ENCODE data around the gene PEX14. TPM values are rescaled to one million over a fixed set of nuclear protein-coding genes. Genes with fewer than 3 reads are reported as not detected.

The PEX14 gene
- total and polyA plus RNA-seq, 9 of the 15 experiments (the other 6 are each of a cell fraction or from before 2014, with no cell fraction given) = 2.6 to 45.7 (median 22.7) TPM

DNA sequence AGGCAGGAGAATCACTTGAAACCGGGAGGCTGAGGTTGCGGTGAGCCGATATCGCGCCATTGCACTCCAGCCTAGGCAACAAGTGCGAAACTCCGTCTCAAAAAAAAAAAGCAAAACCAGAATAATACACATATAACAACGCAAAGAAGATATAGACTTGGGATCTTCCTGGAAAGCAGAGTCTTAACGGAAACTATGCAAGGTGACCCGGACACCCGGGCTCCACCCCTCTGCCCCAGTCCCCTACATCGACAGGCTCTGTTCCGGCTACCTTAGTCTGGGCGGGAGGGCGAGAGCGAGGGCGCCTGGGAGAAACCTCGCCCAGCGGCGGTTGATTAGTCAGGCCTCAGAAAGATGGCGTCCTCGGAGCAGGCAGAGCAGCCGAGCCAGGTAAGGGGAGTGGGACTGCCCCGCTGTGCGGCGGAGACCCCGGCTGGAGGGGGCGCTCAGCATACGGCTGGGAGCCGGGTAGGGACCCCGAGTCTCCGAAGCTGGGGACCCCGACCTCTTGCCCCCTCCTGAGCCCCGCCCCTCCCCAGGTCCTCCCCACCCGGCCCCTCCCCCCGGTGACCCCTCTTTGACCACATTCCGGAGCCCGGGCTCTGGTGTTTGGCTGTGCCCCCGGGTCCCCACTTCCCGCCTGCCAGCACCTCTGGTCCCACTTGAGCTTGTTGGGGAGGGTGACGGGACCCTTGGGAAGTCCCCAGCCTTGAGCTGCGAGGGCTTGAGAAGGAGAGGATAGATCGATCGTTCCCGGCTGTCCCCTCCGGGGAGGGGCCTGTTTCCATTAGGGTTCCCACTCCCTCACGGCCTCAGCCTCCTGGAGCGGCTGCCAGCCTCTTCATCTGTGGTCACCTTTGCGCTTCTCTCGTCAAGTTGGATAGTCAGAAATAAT lies at the start of gene PEX14 (continued):
- TF ChIP-seq REST (IDR thresholded peaks at IDR 0.05; ENCODE audit: borderline replicate concordance) = peak; percentile 98
- TF ChIP-seq REST (CRISPR knock-in tag; IDR thresholded peaks at IDR 0.05; ENCODE audit: low read depth) = no peak
- peak; percentile 41 for TF ChIP-seq SAP30 (IDR thresholded peaks at IDR 0.05; ENCODE audit: borderline replicate concordance, insufficient read depth, low read depth, low read length, poor library complexity, severe bottlenecking)
- TF ChIP-seq NR0B1 (IDR thresholded peaks at IDR 0.05; ENCODE audit: partially characterized antibody) = no peak
- 0 out of 2 replicates have a peak, but pooled peaks have one; percentile 57 for TF ChIP-seq ELF4 (CRISPR knock-in tag; IDR thresholded peaks at IDR 0.05)
- no peak for TF ChIP-seq ZNF644 (tag; IDR thresholded peaks at IDR 0.05; ENCODE audit: low read depth)
- TF ChIP-seq GABPA (tag; conservative IDR thresholded peaks at IDR 0.05; ENCODE audit: low read depth) = peak; percentile 56; the same call in 1 of the 2 replicates
- no peak for TF ChIP-seq ZNF347 (CRISPR knock-in tag; IDR thresholded peaks at IDR 0.05; ENCODE audit: low read depth)
- no peak for TF ChIP-seq MIER1 (IDR thresholded peaks at IDR 0.05; ENCODE audit: low read depth)
- peak; percentile 70 for TF ChIP-seq EP400 (IDR thresholded peaks at IDR 0.05)
- TF ChIP-seq, protein P1, sequence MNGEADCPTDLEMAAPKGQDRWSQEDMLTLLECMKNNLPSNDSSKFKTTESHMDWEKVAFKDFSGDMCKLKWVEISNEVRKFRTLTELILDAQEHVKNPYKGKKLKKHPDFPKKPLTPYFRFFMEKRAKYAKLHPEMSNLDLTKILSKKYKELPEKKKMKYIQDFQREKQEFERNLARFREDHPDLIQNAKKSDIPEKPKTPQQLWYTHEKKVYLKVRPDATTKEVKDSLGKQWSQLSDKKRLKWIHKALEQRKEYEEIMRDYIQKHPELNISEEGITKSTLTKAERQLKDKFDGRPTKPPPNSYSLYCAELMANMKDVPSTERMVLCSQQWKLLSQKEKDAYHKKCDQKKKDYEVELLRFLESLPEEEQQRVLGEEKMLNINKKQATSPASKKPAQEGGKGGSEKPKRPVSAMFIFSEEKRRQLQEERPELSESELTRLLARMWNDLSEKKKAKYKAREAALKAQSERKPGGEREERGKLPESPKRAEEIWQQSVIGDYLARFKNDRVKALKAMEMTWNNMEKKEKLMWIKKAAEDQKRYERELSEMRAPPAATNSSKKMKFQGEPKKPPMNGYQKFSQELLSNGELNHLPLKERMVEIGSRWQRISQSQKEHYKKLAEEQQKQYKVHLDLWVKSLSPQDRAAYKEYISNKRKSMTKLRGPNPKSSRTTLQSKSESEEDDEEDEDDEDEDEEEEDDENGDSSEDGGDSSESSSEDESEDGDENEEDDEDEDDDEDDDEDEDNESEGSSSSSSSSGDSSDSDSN (IDR thresholded peaks at IDR 0.05; ENCODE audit: borderline replicate concordance in 1 of 2, low read depth in 2 of 2, low read length in 2 of 2) = peak in 1 of 2 experiments; percentile 56; a peak in 1 of 4 replicates
- TF ChIP-seq, protein P2, sequence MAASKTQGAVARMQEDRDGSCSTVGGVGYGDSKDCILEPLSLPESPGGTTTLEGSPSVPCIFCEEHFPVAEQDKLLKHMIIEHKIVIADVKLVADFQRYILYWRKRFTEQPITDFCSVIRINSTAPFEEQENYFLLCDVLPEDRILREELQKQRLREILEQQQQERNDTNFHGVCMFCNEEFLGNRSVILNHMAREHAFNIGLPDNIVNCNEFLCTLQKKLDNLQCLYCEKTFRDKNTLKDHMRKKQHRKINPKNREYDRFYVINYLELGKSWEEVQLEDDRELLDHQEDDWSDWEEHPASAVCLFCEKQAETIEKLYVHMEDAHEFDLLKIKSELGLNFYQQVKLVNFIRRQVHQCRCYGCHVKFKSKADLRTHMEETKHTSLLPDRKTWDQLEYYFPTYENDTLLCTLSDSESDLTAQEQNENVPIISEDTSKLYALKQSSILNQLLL (CRISPR knock-in tag; IDR thresholded peaks at IDR 0.05; ENCODE audit: borderline replicate concordance) = peak; percentile 35; the same call in 1 of the 2 replicates
